Measurements from ENCODE around the gene FBH1.

- TF ChIP-seq CTCF (IDR thresholded peaks at IDR 0.05): no peak
- TF ChIP-seq POLR2A (IDR thresholded peaks at IDR 0.05): no peak
Measured at GRCh38 chr10:5888843-5889623, 1.0 kb upstream of the FBH1 start.
